K562 (cell line): ENCODE data around the gene TRIM33. TPM values are rescaled to one million over a fixed set of nuclear protein-coding genes. Genes with fewer than 3 reads are reported as not detected.

Experiments used
- ARHGAP35 ChIP-seq: fragments of 450-650 bp; IDR thresholded peaks from 2 replicates; pipeline ENCODE4 v1.6.1; 2018; ENCODE audit not compliant: partially characterized antibody
- ARID2 ChIP-seq: fragments of 450-650 bp; IDR thresholded peaks from 2 replicates; pipeline ENCODE4 v1.6.1; 2017; ENCODE audit warnings: antibody characterized with exemption, mild to moderate bottlenecking
- DACH1 ChIP-seq: fragments of 450-650 bp; IDR thresholded peaks from 2 replicates; pipeline ENCODE4 v1.6.1; 2018; ENCODE audit not compliant: partially characterized antibody
- ELF4 ChIP-seq: fragments of 450-650 bp; formaldehyde crosslinking; IDR thresholded peaks from 2 replicates; pipeline ENCODE4 v1.4.0; 2022; ENCODE audit warnings: missing genetic modification characterization
- EP400 ChIP-seq: fragments of 450-650 bp; IDR thresholded peaks from 2 replicates; pipeline ENCODE4 v1.6.1; 2017; ENCODE audit warnings: antibody characterized with exemption, mild to moderate bottlenecking, moderate library complexity
- ETV1 ChIP-seq: fragments of 450-650 bp; conservative IDR thresholded peaks from 2 replicates; pipeline ENCODE4 v1.6.1; 2016; ENCODE audit warnings: missing genetic modification characterization, control low read depth, low read depth, missing compliant biosample characterization
- EZH2 ChIP-seq: IDR thresholded peaks from 2 replicates; pipeline ENCODE4 v1.6.1; 2012; ENCODE audit warnings: low read depth, mild to moderate bottlenecking, inconsistent platforms, low read length, borderline replicate concordance
- HDAC1 ChIP-seq, 2 experiments: fragments of 450-650 bp; IDR thresholded peaks; 2 replicates each; pipeline ENCODE4 v1.6.1; 2016 to 2017; ENCODE audit warnings: inconsistent platforms in 1 of 2, mild to moderate bottlenecking in 1 of 2, moderate library complexity in 1 of 2
- HDGF ChIP-seq: fragments of 450-650 bp; IDR thresholded peaks from 2 replicates; pipeline ENCODE4 v1.6.1; 2016
- MTF1 ChIP-seq: fragments of 250-450 bp; sonication (Bioruptor Pico); IDR thresholded peaks from 2 replicates; pipeline ENCODE4 v1.9.0; 2021; ENCODE audit warnings: moderate library complexity, mild to moderate bottlenecking, inconsistent platforms, borderline replicate concordance
- PML ChIP-seq: IDR thresholded peaks from 2 replicates; pipeline ENCODE4 v1.6.1; 2012; ENCODE audit warnings: low read length, inconsistent platforms
- POLR2G ChIP-seq: fragments of 200-400 bp; formaldehyde crosslinking; IDR thresholded peaks from 2 replicates; pipeline ENCODE4 v1.6.1; 2017; ENCODE audit warnings: low read depth, mild to moderate bottlenecking, antibody characterized with exemption, low read length, moderate library complexity
- RBM25 ChIP-seq: fragments of 200-400 bp; formaldehyde crosslinking; IDR thresholded peaks from 2 replicates; pipeline ENCODE4 v1.6.1; 2018; ENCODE audit warnings: low read length, low read depth, moderate library complexity; ENCODE audit not compliant: severe bottlenecking
- RBM39 ChIP-seq: fragments of 200-400 bp; formaldehyde crosslinking; optimal IDR thresholded peaks from 2 replicates; pipeline ENCODE3; 2018; ENCODE audit warnings: low read depth, low read length
- SETDB1 ChIP-seq: IDR thresholded peaks from one replicate; pipeline ENCODE4 v1.6.1; 2012; ENCODE audit warnings: low read length, control low read depth, inconsistent platforms
- SIX5 ChIP-seq, 2 experiments: IDR thresholded peaks; 2 replicates each; pipeline ENCODE4 v1.6.1; 2011; ENCODE audit warnings: low read length in 2 of 2, borderline replicate concordance in 1 of 2, low read depth in 1 of 2, mild to moderate bottlenecking in 1 of 2, moderate library complexity in 1 of 2; ENCODE audit not compliant: insufficient read depth in 1 of 2
- SMARCA4 ChIP-seq: fragments of 450-650 bp; IDR thresholded peaks from 2 replicates; pipeline ENCODE4 v1.6.1; 2016
- SMARCA5 ChIP-seq: fragments of 450-650 bp; IDR thresholded peaks from 2 replicates; pipeline ENCODE4 v1.6.1; 2016
- TCF7L2 ChIP-seq: fragments of 150-350 bp; IDR thresholded peaks from 2 replicates; pipeline ENCODE4 v1.6.1; 2016; ENCODE audit warnings: low read depth, mild to moderate bottlenecking, low read length, moderate library complexity
- ZNF121 ChIP-seq: sonication (generic); formaldehyde crosslinking; conservative IDR thresholded peaks from 2 replicates; pipeline ENCODE4 v1.8.0; 2022; ENCODE audit warnings: missing genetic modification reagents
- ZNF184 ChIP-seq: sonication (generic); formaldehyde crosslinking; IDR thresholded peaks from 2 replicates; pipeline ENCODE4 v1.5.0; 2020; ENCODE audit warnings: missing genetic modification reagents
- polyA plus RNA-seq, 8 experiments: library from polyadenylated mRNA; depleted of rRNA in 4 of 8; stranded (reverse) in 5 of 8; unstranded in 3 of 8; fragments of >200 nt; fragmentation: Nextera tagmentation in 2 of 8; fragmentation: Illumina TruSeq in 1 of 8; extraction: Ambion mirVana in 2 of 8; extraction: Trizol in 1 of 8; gene quantifications; 2 replicates each; pipeline versions ENCODE4 v1.2.1 to v1.2.3, GENCODE V29; 2011 to 2014; ENCODE audit warnings: inconsistent platforms in 1 of 8, missing spikeins in 1 of 8
- total RNA-seq, 7 experiments: library from RNA; depleted of rRNA in 6 of 7; stranded (reverse); fragments of >200 nt in 6 of 7; fragmentation: Illumina TruSeq in 2 of 7; extraction: Trizol in 2 of 7; gene quantifications; 2 replicates each; pipeline versions ENCODE4 v1.2.1 to v1.2.3, GENCODE V29; 2011 to 2021; ENCODE audit warnings: low replicate concordance in 1 of 7
- TF ChIP-seq, protein P1 (sequence below), 2 experiments: fragments of 450-650 bp; IDR thresholded peaks; 2 replicates each; pipeline ENCODE4 v1.6.1; 2018; ENCODE audit warnings: mild to moderate bottlenecking in 2 of 2, low read depth in 1 of 2; ENCODE audit not compliant: partially characterized antibody in 2 of 2
- TF ChIP-seq, protein P2 (sequence below): fragments of 250-450 bp; sonication (Bioruptor Pico); IDR thresholded peaks from 2 replicates; pipeline ENCODE4 v1.4.0; 2020; ENCODE audit warnings: mild to moderate bottlenecking, moderate library complexity

Gene TRIM33
- total and polyA plus RNA-seq, 9 of the 15 experiments (the other 6 are each of a cell fraction or from before 2014, with no cell fraction given) = 9.3 to 58.4 (median 40.2) TPM

GRCh38 chr1:114512595-114513280 is 1.7 kb upstream of the TRIM33 start (continued):
- TF ChIP-seq SIX5 (IDR thresholded peaks at IDR 0.05; ENCODE audit: borderline replicate concordance in 1 of 2, insufficient read depth in 1 of 2, low read depth in 1 of 2, low read length in 2 of 2) (no peak), RBM39 (no peak), EZH2 (no peak), HDAC1 (IDR thresholded peaks at IDR 0.05) (peak in 1 of 2 experiments; percentile 48; a peak in 1 of 4 replicates), SETDB1 (no peak), ZNF184 (CRISPR knock-in tag) (no peak), TCF7L2 (no peak), SMARCA4 (peak; percentile 11; the same call in 1 of the 2 replicates), POLR2G (0 out of 2 replicates have a peak, but pooled peaks have one; percentile 13), ZNF121 (CRISPR knock-in tag) (0 out of 2 replicates have a peak, but pooled peaks have one; percentile 36), ELF4 (CRISPR knock-in tag) (0 out of 2 replicates have a peak, but pooled peaks have one; percentile 18), HDGF (no peak; the same call in 1 of the 2 replicates), SMARCA5 (peak; percentile 76; the same call in 1 of the 2 replicates), EP400 (no peak), RBM25 (peak; percentile 17), PML (no peak), ETV1 (tag) (no peak), ARID2 (0 out of 2 replicates have a peak, but pooled peaks have one; percentile 16), MTF1 (no peak), DACH1 (no peak), ARHGAP35 (peak; percentile 53)
- TF ChIP-seq, protein P1, sequence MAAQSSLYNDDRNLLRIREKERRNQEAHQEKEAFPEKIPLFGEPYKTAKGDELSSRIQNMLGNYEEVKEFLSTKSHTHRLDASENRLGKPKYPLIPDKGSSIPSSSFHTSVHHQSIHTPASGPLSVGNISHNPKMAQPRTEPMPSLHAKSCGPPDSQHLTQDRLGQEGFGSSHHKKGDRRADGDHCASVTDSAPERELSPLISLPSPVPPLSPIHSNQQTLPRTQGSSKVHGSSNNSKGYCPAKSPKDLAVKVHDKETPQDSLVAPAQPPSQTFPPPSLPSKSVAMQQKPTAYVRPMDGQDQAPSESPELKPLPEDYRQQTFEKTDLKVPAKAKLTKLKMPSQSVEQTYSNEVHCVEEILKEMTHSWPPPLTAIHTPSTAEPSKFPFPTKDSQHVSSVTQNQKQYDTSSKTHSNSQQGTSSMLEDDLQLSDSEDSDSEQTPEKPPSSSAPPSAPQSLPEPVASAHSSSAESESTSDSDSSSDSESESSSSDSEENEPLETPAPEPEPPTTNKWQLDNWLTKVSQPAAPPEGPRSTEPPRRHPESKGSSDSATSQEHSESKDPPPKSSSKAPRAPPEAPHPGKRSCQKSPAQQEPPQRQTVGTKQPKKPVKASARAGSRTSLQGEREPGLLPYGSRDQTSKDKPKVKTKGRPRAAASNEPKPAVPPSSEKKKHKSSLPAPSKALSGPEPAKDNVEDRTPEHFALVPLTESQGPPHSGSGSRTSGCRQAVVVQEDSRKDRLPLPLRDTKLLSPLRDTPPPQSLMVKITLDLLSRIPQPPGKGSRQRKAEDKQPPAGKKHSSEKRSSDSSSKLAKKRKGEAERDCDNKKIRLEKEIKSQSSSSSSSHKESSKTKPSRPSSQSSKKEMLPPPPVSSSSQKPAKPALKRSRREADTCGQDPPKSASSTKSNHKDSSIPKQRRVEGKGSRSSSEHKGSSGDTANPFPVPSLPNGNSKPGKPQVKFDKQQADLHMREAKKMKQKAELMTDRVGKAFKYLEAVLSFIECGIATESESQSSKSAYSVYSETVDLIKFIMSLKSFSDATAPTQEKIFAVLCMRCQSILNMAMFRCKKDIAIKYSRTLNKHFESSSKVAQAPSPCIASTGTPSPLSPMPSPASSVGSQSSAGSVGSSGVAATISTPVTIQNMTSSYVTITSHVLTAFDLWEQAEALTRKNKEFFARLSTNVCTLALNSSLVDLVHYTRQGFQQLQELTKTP (IDR thresholded peaks at IDR 0.05; ENCODE audit: low read depth in 1 of 2, partially characterized antibody in 2 of 2) = peak in 1 of 2 experiments; percentile 19
- TF ChIP-seq, protein P2, sequence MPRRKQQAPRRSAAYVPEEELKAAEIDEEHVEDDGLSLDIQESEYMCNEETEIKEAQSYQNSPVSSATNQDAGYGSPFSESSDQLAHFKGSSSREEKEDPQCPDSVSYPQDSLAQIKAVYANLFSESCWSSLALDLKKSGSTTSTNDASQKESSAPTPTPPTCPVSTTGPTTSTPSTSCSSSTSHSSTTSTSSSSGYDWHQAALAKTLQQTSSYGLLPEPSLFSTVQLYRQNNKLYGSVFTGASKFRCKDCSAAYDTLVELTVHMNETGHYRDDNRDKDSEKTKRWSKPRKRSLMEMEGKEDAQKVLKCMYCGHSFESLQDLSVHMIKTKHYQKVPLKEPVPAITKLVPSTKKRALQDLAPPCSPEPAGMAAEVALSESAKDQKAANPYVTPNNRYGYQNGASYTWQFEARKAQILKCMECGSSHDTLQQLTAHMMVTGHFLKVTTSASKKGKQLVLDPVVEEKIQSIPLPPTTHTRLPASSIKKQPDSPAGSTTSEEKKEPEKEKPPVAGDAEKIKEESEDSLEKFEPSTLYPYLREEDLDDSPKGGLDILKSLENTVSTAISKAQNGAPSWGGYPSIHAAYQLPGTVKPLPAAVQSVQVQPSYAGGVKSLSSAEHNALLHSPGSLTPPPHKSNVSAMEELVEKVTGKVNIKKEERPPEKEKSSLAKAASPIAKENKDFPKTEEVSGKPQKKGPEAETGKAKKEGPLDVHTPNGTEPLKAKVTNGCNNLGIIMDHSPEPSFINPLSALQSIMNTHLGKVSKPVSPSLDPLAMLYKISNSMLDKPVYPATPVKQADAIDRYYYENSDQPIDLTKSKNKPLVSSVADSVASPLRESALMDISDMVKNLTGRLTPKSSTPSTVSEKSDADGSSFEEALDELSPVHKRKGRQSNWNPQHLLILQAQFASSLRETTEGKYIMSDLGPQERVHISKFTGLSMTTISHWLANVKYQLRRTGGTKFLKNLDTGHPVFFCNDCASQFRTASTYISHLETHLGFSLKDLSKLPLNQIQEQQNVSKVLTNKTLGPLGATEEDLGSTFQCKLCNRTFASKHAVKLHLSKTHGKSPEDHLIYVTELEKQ (CRISPR knock-in tag) = no peak
